Adrenal gland (tissue), 12 donors: ENCODE measurements around the gene ANGPT4. TPM values are rescaled to one million over a fixed set of nuclear protein-coding genes. Genes with fewer than 3 reads are reported as not detected.

ENCODE experiments used
- DNase-seq, 7 donors: peaks; one replicate each; pipeline ENCODE4 v3.0.0-alpha.2; 2019 to 2020
- H3K27ac ChIP-seq, 5 donors: fragments of 200-600 bp; sonication (generic) in 4 of 5; 1 replicate in 3 of 5; 2 replicates in 2 of 5; pipeline versions ENCODE4 v1.5.1 to v1.8.0; 2016 to 2020; ENCODE audit warnings: mild to moderate bottlenecking in 1 of 5
- H3K27me3 ChIP-seq: fragments of 200-600 bp; 2 replicates; pipeline ENCODE4 v1.8.0; 2021
- H3K36me3 ChIP-seq, 2 donors: fragments of 200-600 bp; replicated peaks in 1 of 2; 1 replicate in 1 of 2; 2 replicates in 1 of 2; pipeline versions ENCODE4 v1.5.1 to v1.8.0; 2018 to 2022
- H3K4me1 ChIP-seq, 2 donors: fragments of 200-600 bp; replicated peaks in 1 of 2; 1 replicate in 1 of 2; 2 replicates in 1 of 2; pipeline versions ENCODE4 v1.5.1 to v1.8.0; 2018 to 2021
- H3K4me3 ChIP-seq, 4 donors: fragments of 200-600 bp; sonication (generic) in 3 of 4; one replicate each; pipeline ENCODE4 v1.5.1; 2016 to 2018
- H3K9me3 ChIP-seq, 3 donors: fragments of 200-600 bp; sonication (generic) in 1 of 3; replicated peaks in 1 of 3; 1 replicate in 2 of 3; 2 replicates in 1 of 3; pipeline versions ENCODE4 v1.5.1 to v1.8.0; 2016 to 2021
- CTCF ChIP-seq, 6 experiments: fragments of 450-650 bp in 4 of 6; fragments of 200-600 bp in 2 of 6; sonication (generic) in 1 of 6; IDR thresholded peaks; 1 replicate in 5 of 6; 2 replicates in 1 of 6; pipeline versions ENCODE4 v1.5.1 to v1.8.0; 2016 to 2021; ENCODE audit warnings: antibody characterized with exemption in 6 of 6, mild to moderate bottlenecking in 2 of 6, moderate library complexity in 1 of 6
- POLR2A ChIP-seq, 2 donors: fragments of 450-650 bp; IDR thresholded peaks; one replicate each; pipeline ENCODE4 v1.6.1; 2017; ENCODE audit warnings: antibody characterized with exemption in 2 of 2, mild to moderate bottlenecking in 2 of 2, moderate library complexity in 1 of 2
- WGBS, 4 donors: extraction: QIAGEN DNeasy Blood & Tissue Kit in 2 of 4; methylation state at CpG; one replicate each; pipeline versions ENCODE4 v1.1.5 to v1.1.7; 2013 to 2017; 5-methylcytosine and 5-hydroxymethylcytosine counted together
- intact Hi-C, 2 donors: fragments of 100-400 bp; cut with DNase I; formaldehyde crosslinking; loops; one replicate each; pipeline versions ENCODE4 v1.14.1 to v1.15.0; 2022 to 2023
- polyA plus RNA-seq, 3 donors: library from polyadenylated mRNA; stranded (reverse); fragments of 200-250 nt in 2 of 3; fragments of 350-450 nt in 1 of 3; fragmentation: Illumina TruSeq in 1 of 3; extraction: RNeasy Lipid Tissue Mini Kit (QIAGEN cat#74804) in 1 of 3; gene quantifications; one replicate each; pipeline ENCODE4 v1.2.3, GENCODE V29; 2013 to 2014
- total RNA-seq, 9 donors: library from RNA; depleted of rRNA in 4 of 9; stranded (reverse); fragments of >200 nt in 4 of 9; fragments of 120-200 nt in 1 of 9; fragmentation: NEBNext Ultra II Directional in 1 of 9; extraction: Animal tissue kit (Norgen Biotek cat#: 25700) in 1 of 9; gene quantifications; one replicate each; pipeline versions ENCODE4 v1.1.0 to v1.2.4, GENCODE V29; 2013 to 2023
- donor health status: healthy with polysubstance abuse.
- donor health status: Bipolar disorder and iron deficiency.
- donor health status: DM: yes; HTN: yes; CAD: no.
- donor health status: DM: no; HTN: no; CAD: no.
- donor health status: DM: no; HTN: no; CAD: no.
- donor health status: DM: yes; HTN: yes; CAD: no.

ANGPT4 gene
- total and polyA plus RNA-seq, 12 donors = 0.06 to 1.0 (median 0.27) TPM; not detected in 1

GRCh38 chr20:821731-822065 is 94.4 kb downstream of the ANGPT4 start:
- no peaks in the 10 kb centered on the region for H3K4me1 ChIP-seq
- no peaks in the 10 kb centered on the region for H3K9me3 ChIP-seq
- H3K4me3 ChIP-seq = no peak overlapping the region
- intact Hi-C loops = loop anchor here in 1 of 2 donors (10.0 kb wide), 1 partner anchor 293 kb away; the partner anchor contains the start of gene PSMF1
- H3K27ac ChIP-seq = no peak overlapping the region
- TF ChIP-seq CTCF (IDR thresholded peaks at IDR 0.05) = no peak
- TF ChIP-seq POLR2A (IDR thresholded peaks at IDR 0.05) = no peak
- no peaks in the 10 kb centered on the region for H3K27me3 ChIP-seq
- DNase-seq = no peak
- no peaks in the 10 kb centered on the region for H3K36me3 ChIP-seq
- 88 to 100% (median 91%) methylated on average over 1 to 3 of the region's 3 CpGs for WGBS, 4 donors

- TF ChIP-seq POLR2A (IDR thresholded peaks at IDR 0.05) (no peak), CTCF (IDR thresholded peaks at IDR 0.05) (no peak)
- no peak for DNase-seq
- Histone ChIP-seq H3K36me3 (no peaks in the 10 kb centered on the region), H3K27ac (no peak overlapping the region), H3K4me3 (no peak overlapping the region), H3K9me3 (no peaks in the 10 kb centered on the region), H3K4me1 (no peaks in the 10 kb centered on the region), H3K27me3 (no peaks in the 10 kb centered on the region)
- WGBS, 4 donors = 65 to 72% (median 68%) methylated on average over 6 of the region's 6 CpGs
- intact Hi-C loops = loop anchor here in 1 of 2 donors (10.0 kb wide), 1 partner anchor 294 kb away; the partner anchor contains the start of gene PSMF1
These were observed 94.9 kb downstream of the ANGPT4 start for GRCh38 chr20:821046-821730.

GRCh38 chr20:820323-820953 is 95.7 kb downstream of the ANGPT4 start:
- no peaks in the 10 kb centered on the region for H3K4me1 ChIP-seq
- no peaks in the 10 kb centered on the region for H3K9me3 ChIP-seq
- H3K36me3 ChIP-seq = no peaks in the 10 kb centered on the region
- no peak for TF ChIP-seq CTCF (IDR thresholded peaks at IDR 0.05)
- TF ChIP-seq POLR2A (IDR thresholded peaks at IDR 0.05) = no peak
- H3K27ac ChIP-seq = no peak overlapping the region
- no peak for DNase-seq
- H3K27me3 ChIP-seq = peaks cover 3% of the 10 kb centered on the region
- no peak overlapping the region for H3K4me3 ChIP-seq
- 90 to 98% (median 93%) methylated on average over 3 of the region's 3 CpGs for WGBS, 4 donors
- intact Hi-C loops = loop anchor here in 1 of 2 donors (10.0 kb wide), 1 partner anchor 294 kb away; the partner anchor contains the start of gene PSMF1

Other genes with a start within 250 kb of the ANGPT4 start
- not detected for gene SCRT2, start 240.5 kb downstream of the ANGPT4 start, total RNA-seq
- not detected for gene SCRT2, start 240.5 kb downstream of the ANGPT4 start, polyA plus RNA-seq
- gene SLC52A3, start 147.8 kb downstream of the ANGPT4 start, total RNA-seq = 1 to 10 TPM in 1 of 9 donors, under 1 TPM in 7, not detected in 1; 0.15 to 1.2 (median 0.26) TPM
- gene SLC52A3, start 147.8 kb downstream of the ANGPT4 start, polyA plus RNA-seq = under 1 TPM; 0.05 to 0.88 (median 0.16) TPM
- 10 to 100 TPM in 5 of 9 donors, 1 to 10 TPM in 4; 2.2 to 16.7 (median 10.3) TPM for gene FAM110A, start 82.6 kb downstream of the ANGPT4 start, total RNA-seq
- gene FAM110A, start 82.6 kb downstream of the ANGPT4 start, polyA plus RNA-seq = 1 to 10 TPM; 2.4 to 7.1 (median 6.2) TPM
- gene RSPO4, start 86.0 kb upstream of the ANGPT4 start, total RNA-seq = under 1 TPM in 4 of 9 donors, not detected in 5; 0.06 to 0.39 (median 0.25) TPM
- under 1 TPM; 0.16 to 0.64 (median 0.20) TPM for gene RSPO4, start 86.0 kb upstream of the ANGPT4 start, polyA plus RNA-seq
- gene PSMF1, start 202.3 kb upstream of the ANGPT4 start, total RNA-seq = 100 to 1,000 TPM in 6 of 9 donors, 10 to 100 TPM in 3; 38.0 to 363 (median 126) TPM
- gene PSMF1, start 202.3 kb upstream of the ANGPT4 start, polyA plus RNA-seq = 100 to 1,000 TPM in 1 of 3 donors, 10 to 100 TPM in 2; 24.8 to 136 (median 30.0) TPM